Naive thymus-derived CD8-positive, alpha-beta T cell (primary cell): Measurements from ENCODE around the gene ANXA6. TPM values are rescaled to one million over a fixed set of nuclear protein-coding genes. Genes with fewer than 3 reads are reported as not detected.

ENCODE experiments used
- ATAC-seq, 2 donors: fragments of 150-1000 bp; cut with Tn5 transposase in 1 of 2; sonication (Bioruptor Pico), chemical (Tn5 transposase) in 1 of 2; 1 replicate in 1 of 2; 2 replicates in 1 of 2; pipeline ENCODE4 v1.10.0; 2021; ENCODE audit warnings: mild to moderate bottlenecking in 2 of 2, moderate library complexity in 2 of 2
- POLR2A ChIA-PET: fragments of 350-600 bp; sonication (Branson Sonifier 250); formaldehyde crosslinking; loops from one replicate; lab custom pipeline; 2021; ENCODE audit warnings: antibody characterized with exemption; lab: Charles Lee
- DNase-seq, 10 donors: peaks; one replicate each; pipeline versions ENCODE4 v3.0.0 to v3.0.0-alpha.2; 2020 to 2022
- H3K27ac Mint-ChIP-seq, 10 donors: one replicate each; pipeline ENCODE4 v1.8.0; 2020 to 2022; ENCODE audit warnings: mild to moderate bottlenecking in 10 of 10, mixed read lengths in 10 of 10, moderate library complexity in 4 of 10, inconsistent platforms in 1 of 10
- H3K27me3 Mint-ChIP-seq, 5 donors: one replicate each; pipeline ENCODE4 v1.8.0; 2021 to 2022; ENCODE audit warnings: mixed read lengths in 5 of 5
- H3K36me3 Mint-ChIP-seq, 3 donors: one replicate each; pipeline ENCODE4 v1.8.0; 2020 to 2022; ENCODE audit warnings: mixed read lengths in 3 of 3, mild to moderate bottlenecking in 2 of 3, inconsistent platforms in 1 of 3
- H3K4me1 Mint-ChIP-seq, 4 donors: one replicate each; pipeline ENCODE4 v1.8.0; 2021 to 2022; ENCODE audit warnings: mixed read lengths in 4 of 4
- H3K4me3 Mint-ChIP-seq, 10 donors: one replicate each; pipeline ENCODE4 v1.8.0; 2020 to 2022; ENCODE audit warnings: mild to moderate bottlenecking in 10 of 10, mixed read lengths in 10 of 10, moderate library complexity in 6 of 10, inconsistent platforms in 1 of 10
- H3K9me3 Mint-ChIP-seq, 9 donors: one replicate each; pipeline ENCODE4 v1.8.0; 2020 to 2022; ENCODE audit warnings: mixed read lengths in 9 of 9, mild to moderate bottlenecking in 3 of 9, inconsistent platforms in 1 of 9, moderate library complexity in 1 of 9
- polyA plus RNA-seq, 3 donors: library from polyadenylated mRNA; unstranded; fragments of 300-500 nt; fragmentation: Illumina TruSeq; gene quantifications; one replicate each; pipeline ENCODE4 v1.2.3, GENCODE V29; 2021
- total RNA-seq, 8 experiments: library from RNA in 2 of 8; stranded (reverse) in 2 of 8; gene quantifications; one replicate each; pipeline ENCODE4 v1.2.3 and lab custom pipeline; 2021 to 2026

The ANXA6 gene
- total and polyA plus RNA-seq, 5 experiments from 2014 or later: 242 to 359 (median 318) TPM

GRCh38 chr5:151077967-151078366 is 79.6 kb downstream of the ANXA6 start:
- peak overlapping the region; percentile 77 to 96 (median 92) for H3K4me3 Mint-ChIP-seq
- no peaks in the 10 kb centered on the region for H3K9me3 Mint-ChIP-seq
- H3K4me1 Mint-ChIP-seq: peaks cover 40 to 83% (median 64%) of the 10 kb centered on the region in 4 donors
- H3K36me3 Mint-ChIP-seq: peaks cover 0 to 30% (median 5%) of the 10 kb centered on the region in 3 donors
- POLR2A ChIA-PET: no interaction called here
- no peaks in the 10 kb centered on the region for H3K27me3 Mint-ChIP-seq
- ATAC-seq: no peak
- DNase-seq: no peak
- H3K27ac Mint-ChIP-seq: peak overlapping the region in 7 of 10 donors; percentile 75 to 92 (median 86)

GRCh38 chr5:151077419-151077818 is 80.2 kb downstream of the ANXA6 start:
- peaks cover 0 to 31% (median 5%) of the 10 kb centered on the region in 3 donors for H3K36me3 Mint-ChIP-seq
- POLR2A ChIA-PET: no interaction called here
- ATAC-seq (no peak), DNase-seq (no peak)
- H3K4me1 Mint-ChIP-seq: peaks cover 39 to 81% (median 65%) of the 10 kb centered on the region in 4 donors
- H3K9me3 Mint-ChIP-seq: no peaks in the 10 kb centered on the region
- no peaks in the 10 kb centered on the region for H3K27me3 Mint-ChIP-seq
- peak overlapping the region in 5 of 10 donors; percentile 44 to 91 (median 75) for H3K27ac Mint-ChIP-seq
- peak overlapping the region in 7 of 10 donors; percentile 22 to 94 (median 83) for H3K4me3 Mint-ChIP-seq

- Mint-ChIP-seq H3K27ac (peak overlapping the region in 5 of 10 donors; percentile 13 to 83 (median 66)), H3K36me3 (peaks cover 0 to 33% (median 5%) of the 10 kb centered on the region in 3 donors), H3K27me3 (no peaks in the 10 kb centered on the region), H3K9me3 (no peaks in the 10 kb centered on the region), H3K4me1 (peaks cover 43 to 81% (median 68%) of the 10 kb centered on the region in 4 donors), H3K4me3 (peak overlapping the region in 9 of 10 donors; percentile 13 to 94 (median 37))
- POLR2A ChIA-PET: no interaction called here
- ATAC-seq: no peak
- no peak for DNase-seq
These were observed 81.0 kb downstream of the ANXA6 start for GRCh38 chr5:151076616-151077015.

- Mint-ChIP-seq H3K27me3 (no peaks in the 10 kb centered on the region), H3K27ac (peak overlapping the region in 9 of 10 donors; percentile 11 to 83 (median 41)), H3K9me3 (no peaks in the 10 kb centered on the region), H3K36me3 (peaks cover 0 to 35% (median 5%) of the 10 kb centered on the region in 3 donors), H3K4me1 (peaks cover 49 to 84% (median 76%) of the 10 kb centered on the region in 4 donors), H3K4me3 (peak overlapping the region in 7 of 10 donors; percentile 13 to 94 (median 63))
- POLR2A ChIA-PET: no interaction called here
- ATAC-seq: no peak
- no peak for DNase-seq
These were observed 81.8 kb downstream of the ANXA6 start for GRCh38 chr5:151075698-151076331.

GRCh38 chr5:151074557-151074956 is 83.0 kb downstream of the ANXA6 start:
- peaks cover 0 to 39% (median 5%) of the 10 kb centered on the region in 3 donors for H3K36me3 Mint-ChIP-seq
- no peaks in the 10 kb centered on the region for H3K9me3 Mint-ChIP-seq

GRCh38 chr5:151073280-151073679 is 84.3 kb downstream of the ANXA6 start:
- DNase-seq (no peak), ATAC-seq (no peak)
- Mint-ChIP-seq H3K9me3 (no peaks in the 10 kb centered on the region), H3K27ac (no peak overlapping the region), H3K27me3 (no peaks in the 10 kb centered on the region), H3K4me3 (no peak overlapping the region), H3K36me3 (peaks cover 0 to 39% (median 2%) of the 10 kb centered on the region in 3 donors), H3K4me1 (peaks cover 51 to 88% (median 79%) of the 10 kb centered on the region in 4 donors)
- POLR2A ChIA-PET: interaction anchor here (0.7 kb wide), 1 partner anchor 17 kb away, joined by 3 read pairs; no protein-coding TSS in a partner anchor

More at GRCh38 chr5:151074557-151074956, 83.0 kb downstream of the ANXA6 start:
- no peak overlapping the region for H3K4me3 Mint-ChIP-seq
- ATAC-seq: no peak
- POLR2A ChIA-PET: no interaction called here
- H3K27ac Mint-ChIP-seq: peak overlapping the region in 3 of 10 donors; percentile 3 to 65 (median 19)
- H3K4me1 Mint-ChIP-seq: peaks cover 52 to 88% (median 79%) of the 10 kb centered on the region in 4 donors
- DNase-seq: no peak
- H3K27me3 Mint-ChIP-seq: no peaks in the 10 kb centered on the region

GRCh38 chr5:151072630-151073025 is 85.0 kb downstream of the ANXA6 start:
- peaks cover 51 to 88% (median 79%) of the 10 kb centered on the region in 4 donors for H3K4me1 Mint-ChIP-seq
- POLR2A ChIA-PET: interaction anchor here (0.7 to 1.8 kb wide), 5 partner anchors 8 to 26 kb away, joined by 3 to 4 read pairs (median 4); no protein-coding TSS in a partner anchor
- ATAC-seq (no peak), DNase-seq (no peak)
- peak overlapping the region in 4 of 10 donors; percentile 2 to 84 (median 32) for H3K27ac Mint-ChIP-seq
- H3K36me3 Mint-ChIP-seq: peaks cover 0 to 34% (median 0%) of the 10 kb centered on the region in 3 donors
- no peaks in the 10 kb centered on the region for H3K27me3 Mint-ChIP-seq
- no peaks in the 10 kb centered on the region for H3K9me3 Mint-ChIP-seq
- H3K4me3 Mint-ChIP-seq: peak overlapping the region in 1 of 10 donors; percentile 28

GRCh38 chr5:151071848-151072629 is 85.5 kb downstream of the ANXA6 start:
- peak overlapping the region in 4 of 10 donors; percentile 6 to 47 (median 17) for H3K4me3 Mint-ChIP-seq
- H3K27ac Mint-ChIP-seq: peak overlapping the region in 8 of 10 donors; percentile 2 to 84 (median 41)
- H3K9me3 Mint-ChIP-seq: no peaks in the 10 kb centered on the region
- no peak for DNase-seq
- H3K36me3 Mint-ChIP-seq: peaks cover 0 to 37% (median 0%) of the 10 kb centered on the region in 3 donors
- H3K27me3 Mint-ChIP-seq: no peaks in the 10 kb centered on the region
- H3K4me1 Mint-ChIP-seq: peaks cover 52 to 88% (median 79%) of the 10 kb centered on the region in 4 donors
- POLR2A ChIA-PET: interaction anchor here (0.6 to 1.8 kb wide), 5 partner anchors 8 to 661 kb away, joined by 4 read pairs; no protein-coding TSS in a partner anchor
- no peak for ATAC-seq

GRCh38 chr5:151071021-151071420 is 86.6 kb downstream of the ANXA6 start:
- DNase-seq (no peak), ATAC-seq (no peak)
- Mint-ChIP-seq H3K4me1 (peaks cover 48 to 88% (median 77%) of the 10 kb centered on the region in 4 donors), H3K4me3 (no peak overlapping the region), H3K27ac (peak overlapping the region in 2 of 10 donors; percentile 15 to 29), H3K9me3 (no peaks in the 10 kb centered on the region), H3K27me3 (no peaks in the 10 kb centered on the region), H3K36me3 (peaks cover 0 to 30% (median 0%) of the 10 kb centered on the region in 3 donors)
- POLR2A ChIA-PET: interaction anchor here (0.6 to 1.8 kb wide), 3 partner anchors 11 to 660 kb away, joined by 4 read pairs; no protein-coding TSS in a partner anchor

- peaks cover 0 to 26% (median 0%) of the 10 kb centered on the region in 3 donors for H3K36me3 Mint-ChIP-seq
- POLR2A ChIA-PET: interaction anchor here (0.9 to 1.1 kb wide), 2 partner anchors 10 to 11 kb away, joined by 3 to 4 read pairs; partner anchors contain the start of gene TNIP1
- H3K27ac Mint-ChIP-seq: peak overlapping the region in 3 of 10 donors; percentile 60 to 76 (median 72)
- H3K4me1 Mint-ChIP-seq: peaks cover 49 to 87% (median 77%) of the 10 kb centered on the region in 4 donors
- no peak for ATAC-seq
- no peaks in the 10 kb centered on the region for H3K9me3 Mint-ChIP-seq
- H3K4me3 Mint-ChIP-seq: no peak overlapping the region
- H3K27me3 Mint-ChIP-seq: no peaks in the 10 kb centered on the region
- DNase-seq: no peak
These were observed 87.1 kb downstream of the ANXA6 start for GRCh38 chr5:151070449-151070848.

GRCh38 chr5:151068433-151069197 is 89.0 kb downstream of the ANXA6 start:
- Mint-ChIP-seq H3K4me3 (peak overlapping the region in 9 of 10 donors; percentile 2 to 69 (median 19)), H3K36me3 (peaks cover 0 to 23% (median 0%) of the 10 kb centered on the region in 3 donors), H3K27me3 (no peaks in the 10 kb centered on the region), H3K27ac (peak overlapping the region; percentile 33 to 82 (median 74)), H3K9me3 (no peaks in the 10 kb centered on the region), H3K4me1 (peaks cover 48 to 76% (median 73%) of the 10 kb centered on the region in 4 donors)
- peak in 1 of 10 donors; percentile 59 for DNase-seq
- ATAC-seq: peak; percentile 35 to 62
- POLR2A ChIA-PET: interaction anchor here (0.7 kb wide), 1 partner anchor 13 kb away, joined by 3 read pairs; no protein-coding TSS in a partner anchor
